ENCODE results near the gene SNX9. TPM values are rescaled to one million over a fixed set of nuclear protein-coding genes. Genes with fewer than 3 reads are reported as not detected.

The SNX9 gene
- total and polyA plus RNA-seq, 2 donors (not counting 1 experiment from before 2014, with no cell fraction given): 10.0 to 50.7 TPM

DNA sequence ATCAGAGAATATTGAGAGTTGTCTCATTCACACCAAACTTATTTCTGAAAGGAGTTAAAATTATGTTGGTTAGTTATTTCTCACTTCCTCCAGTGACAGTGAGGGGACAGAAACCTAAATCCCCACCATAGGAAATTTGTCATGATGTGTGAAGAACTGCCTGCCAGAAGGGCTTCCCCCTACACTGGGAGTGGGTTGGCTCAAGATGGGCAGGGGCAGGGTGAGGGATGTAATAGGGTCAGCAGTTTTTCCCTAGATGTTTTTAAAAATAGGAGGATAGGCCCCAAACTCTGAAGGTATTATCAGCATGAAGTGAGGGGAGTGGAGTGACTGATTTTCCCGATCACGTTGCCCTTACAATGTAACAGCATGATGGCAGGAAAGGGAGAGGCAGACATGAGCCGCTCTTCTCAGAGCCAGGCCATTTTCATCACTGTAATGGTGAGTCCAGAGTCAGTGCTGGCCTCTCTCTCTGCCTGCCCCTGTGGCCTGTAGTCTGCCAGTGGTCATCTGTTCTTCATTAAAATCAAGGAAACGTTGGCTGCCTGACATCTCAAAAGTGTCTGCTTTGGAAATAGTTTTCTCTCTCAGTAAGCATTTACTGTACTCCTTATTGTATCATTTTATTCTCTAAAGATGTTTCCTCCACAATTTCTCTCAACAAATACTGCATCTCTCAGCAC is 98.8 kb downstream of the SNX9 start:
- Histone ChIP-seq H3K4me3 (ENCODE audit: control extremely low read depth in 1 of 5, extremely low read depth in 1 of 5, insufficient read depth in 1 of 5, low read depth in 2 of 5, low read length in 4 of 5) (no peak overlapping the region), H3K4me1 (ENCODE audit: control insufficient read depth in 2 of 2, insufficient read depth in 2 of 2, low read length in 2 of 2) (no peaks in the 10 kb centered on the region), H3K9ac (ENCODE audit: low read length) (no peak overlapping the region), H2AFZ (ENCODE audit: insufficient read depth, low read depth, low read length, poor library complexity, severe bottlenecking) (no peak overlapping the region), H3K36me3 (replicated peaks in 1 of 2; ENCODE audit: control extremely low read depth in 1 of 2, control insufficient read depth in 1 of 2, extremely low read depth in 1 of 2, insufficient read depth in 2 of 2, low read length in 1 of 2) (peaks cover 0 to 61% of the 10 kb centered on the region in 2 experiments), H3K9me3 (ENCODE audit: control extremely low read depth in 1 of 3, control insufficient read depth in 2 of 3, insufficient read depth in 1 of 3, low read length in 2 of 3) (peaks cover 0 to 3% (median 2%) of the 10 kb centered on the region in 3 donors), H3K4me2 (replicated peaks; ENCODE audit: low read depth, low read length, poor library complexity, severe bottlenecking) (no peak overlapping the region), H4K20me1 (ENCODE audit: control insufficient read depth, insufficient read depth, low read length, poor library complexity, severe bottlenecking) (peaks cover 5% of the 10 kb centered on the region), H3K79me2 (ENCODE audit: control insufficient read depth, insufficient read depth, low read length) (no peaks in the 10 kb centered on the region), H3K27me3 (replicated peaks in 1 of 4; ENCODE audit: control extremely low read depth in 1 of 4, control insufficient read depth in 3 of 4, insufficient read depth in 4 of 4, low read length in 3 of 4) (no peaks in the 10 kb centered on the region), H3K27ac (ENCODE audit: low read length in 2 of 2) (no peak overlapping the region)
- Mint-ChIP-seq H3K4me1 (peaks cover 3% of the 10 kb centered on the region), H3K27me3 (no peaks in the 10 kb centered on the region), H3K27ac (no peak overlapping the region), H3K9me3 (ENCODE audit: insufficient read depth) (peaks cover 2% of the 10 kb centered on the region), H3K4me3 (no peak overlapping the region)
- no peak for TF ChIP-seq EZH2 (IDR thresholded peaks at IDR 0.05; ENCODE audit: borderline replicate concordance, insufficient read depth, low read depth, low read length, poor library complexity, severe bottlenecking)
- ChIA-PET POLR2A (no interaction called here), CTCF (no interaction called here)
- 98% methylated on average over 4 of the region's 4 CpGs for WGBS (ENCODE audit: insufficient coverage)
- DNase-seq: no peak
- intact Hi-C loops (cut with micrococcal nuclease): no loop called here
- no peak for ATAC-seq (ENCODE audit: low read depth)

DNA sequence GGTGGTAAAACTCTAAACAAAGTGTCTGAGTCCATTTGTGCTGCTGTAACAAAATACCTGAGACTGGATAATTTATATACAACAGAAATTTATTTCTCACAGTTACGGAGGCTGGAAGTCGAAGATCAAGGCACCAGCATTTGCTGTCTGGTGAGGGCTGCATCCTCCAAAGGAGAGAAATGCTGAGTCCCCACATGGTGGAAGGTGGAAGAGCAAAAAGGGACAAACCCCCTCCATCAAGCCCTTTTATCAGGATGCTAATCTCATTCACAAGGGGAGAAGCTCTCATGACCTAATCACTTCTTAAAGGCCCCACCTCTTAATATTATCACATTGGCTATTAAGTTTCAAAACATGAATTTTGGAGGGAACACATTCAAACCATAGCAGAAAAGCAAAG is 102.7 kb downstream of the SNX9 start:
- no peaks in the 10 kb centered on the region for H3K4me1 ChIP-seq (ENCODE audit: control insufficient read depth in 2 of 2, insufficient read depth in 2 of 2, low read length in 2 of 2)
- CTCF ChIA-PET: interaction anchor here (0.8 to 1.5 kb wide), 3 partner anchors 55 to 147 kb away, joined by 3 to 6 read pairs (median 4); no protein-coding TSS in a partner anchor
- intact Hi-C loops (cut with micrococcal nuclease): no loop called here
- Mint-ChIP-seq H3K27me3 (no peaks in the 10 kb centered on the region), H3K4me1 (no peaks in the 10 kb centered on the region), H3K9me3 (ENCODE audit: insufficient read depth) (no peaks in the 10 kb centered on the region), H3K27ac (no peak overlapping the region), H3K4me3 (no peak overlapping the region)
- H3K4me2 ChIP-seq (replicated peaks; ENCODE audit: low read depth, low read length, poor library complexity, severe bottlenecking): no peak overlapping the region
- no peak overlapping the region for H3K4me3 ChIP-seq (ENCODE audit: control extremely low read depth in 1 of 5, extremely low read depth in 1 of 5, insufficient read depth in 1 of 5, low read depth in 2 of 5, low read length in 4 of 5)
- ATAC-seq (ENCODE audit: low read depth) (no peak), DNase-seq (no peak)
- H3K9ac ChIP-seq (ENCODE audit: low read length): no peak overlapping the region
- H2AFZ ChIP-seq (ENCODE audit: insufficient read depth, low read depth, low read length, poor library complexity, severe bottlenecking): no peak overlapping the region
- POLR2A ChIA-PET: no interaction called here
- no CpG with 5 or more reads among the region's 2 CpGs for WGBS (ENCODE audit: insufficient coverage)
- H3K36me3 ChIP-seq (replicated peaks in 1 of 2; ENCODE audit: control extremely low read depth in 1 of 2, control insufficient read depth in 1 of 2, extremely low read depth in 1 of 2, insufficient read depth in 2 of 2, low read length in 1 of 2): peaks cover 1 to 69% of the 10 kb centered on the region in 2 experiments
- H4K20me1 ChIP-seq (ENCODE audit: control insufficient read depth, insufficient read depth, low read length, poor library complexity, severe bottlenecking): peaks cover 5% of the 10 kb centered on the region
- no peaks in the 10 kb centered on the region for H3K27me3 ChIP-seq (replicated peaks in 1 of 4; ENCODE audit: control extremely low read depth in 1 of 4, control insufficient read depth in 3 of 4, insufficient read depth in 4 of 4, low read length in 3 of 4)
- no peaks in the 10 kb centered on the region for H3K79me2 ChIP-seq (ENCODE audit: control insufficient read depth, insufficient read depth, low read length)
- no peak overlapping the region for H3K27ac ChIP-seq (ENCODE audit: low read length in 2 of 2)
- H3K9me3 ChIP-seq (ENCODE audit: control extremely low read depth in 1 of 3, control insufficient read depth in 2 of 3, insufficient read depth in 1 of 3, low read length in 2 of 3): no peaks in the 10 kb centered on the region
- TF ChIP-seq, protein P1, sequence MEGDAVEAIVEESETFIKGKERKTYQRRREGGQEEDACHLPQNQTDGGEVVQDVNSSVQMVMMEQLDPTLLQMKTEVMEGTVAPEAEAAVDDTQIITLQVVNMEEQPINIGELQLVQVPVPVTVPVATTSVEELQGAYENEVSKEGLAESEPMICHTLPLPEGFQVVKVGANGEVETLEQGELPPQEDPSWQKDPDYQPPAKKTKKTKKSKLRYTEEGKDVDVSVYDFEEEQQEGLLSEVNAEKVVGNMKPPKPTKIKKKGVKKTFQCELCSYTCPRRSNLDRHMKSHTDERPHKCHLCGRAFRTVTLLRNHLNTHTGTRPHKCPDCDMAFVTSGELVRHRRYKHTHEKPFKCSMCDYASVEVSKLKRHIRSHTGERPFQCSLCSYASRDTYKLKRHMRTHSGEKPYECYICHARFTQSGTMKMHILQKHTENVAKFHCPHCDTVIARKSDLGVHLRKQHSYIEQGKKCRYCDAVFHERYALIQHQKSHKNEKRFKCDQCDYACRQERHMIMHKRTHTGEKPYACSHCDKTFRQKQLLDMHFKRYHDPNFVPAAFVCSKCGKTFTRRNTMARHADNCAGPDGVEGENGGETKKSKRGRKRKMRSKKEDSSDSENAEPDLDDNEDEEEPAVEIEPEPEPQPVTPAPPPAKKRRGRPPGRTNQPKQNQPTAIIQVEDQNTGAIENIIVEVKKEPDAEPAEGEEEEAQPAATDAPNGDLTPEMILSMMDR (IDR thresholded peaks at IDR 0.05): no peak
- no peak for TF ChIP-seq EZH2 (IDR thresholded peaks at IDR 0.05; ENCODE audit: borderline replicate concordance, insufficient read depth, low read depth, low read length, poor library complexity, severe bottlenecking)

All from B cell (primary cell).